ENCODE measurements around the gene C2CD2. TPM values are rescaled to one million over a fixed set of nuclear protein-coding genes. Genes with fewer than 3 reads are reported as not detected.
"Not testable (repeated sequence)": the region's sequence is repeated elsewhere in the genome, so short reads cannot be mapped to it uniquely, and the experiment has no call there.

The C2CD2 gene
- total RNA-seq (2014; rRNA removed; shearing (Covaris generic)): 8.1 and 9.3 TPM in 2 replicates
- polyA plus RNA-seq (2014; cell fraction: nucleus; rRNA removed): 8.2 and 13.7 TPM in 2 replicates

DNA sequence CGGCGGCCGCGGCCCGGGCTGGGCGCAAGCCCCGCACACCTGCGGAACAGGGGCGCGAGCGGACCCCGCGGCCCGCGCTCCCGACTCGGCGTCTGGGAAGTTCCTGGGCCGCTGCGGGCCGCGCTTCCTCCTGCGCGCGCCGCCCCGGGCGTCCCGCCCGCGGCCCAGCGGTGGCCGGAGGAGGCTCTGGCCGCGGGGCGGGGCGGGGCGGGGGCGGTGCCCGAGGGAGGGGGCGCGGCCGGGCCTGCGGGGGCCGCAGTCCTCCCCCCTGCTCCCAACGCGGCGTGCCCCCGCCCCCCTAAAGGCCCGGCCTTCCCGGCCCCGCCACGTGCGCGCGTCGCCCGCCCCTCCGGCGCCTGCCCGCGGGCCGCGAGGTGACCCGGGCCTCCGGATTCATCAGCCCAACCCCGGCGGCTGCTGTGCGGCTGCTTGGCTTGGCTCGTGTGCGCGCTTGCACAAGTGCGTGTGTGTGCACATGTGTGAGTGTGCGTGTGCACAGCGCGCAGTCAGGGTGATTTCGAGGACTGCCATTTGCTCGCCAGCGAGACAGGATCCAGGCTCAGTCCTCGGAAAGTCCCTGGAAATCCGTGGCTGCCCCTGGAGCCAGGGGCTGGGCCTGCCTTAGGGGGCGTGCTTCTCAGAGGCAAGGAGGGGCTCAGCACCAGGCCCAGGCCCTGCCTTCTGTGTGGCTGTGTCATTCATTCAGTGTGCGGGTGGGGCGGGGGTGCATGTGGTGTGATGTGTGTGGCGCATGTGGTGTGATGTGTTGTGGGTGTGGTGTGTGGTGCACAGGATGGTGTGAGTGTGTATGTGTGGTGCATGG lies at the start of gene C2CD2:
Gene C2CD2 (minus strand): TSS at position 188 of the 823 bp plus-strand sequence. CDS start 370 bp downstream, outside the sequence.
- DNase-seq (ENCODE audit: extremely low read depth, low read depth): peak; percentile 41

GRCh38 chr21:42003051-42003461 lies 49.2 kb upstream of the C2CD2 start:
- no peak for DNase-seq (ENCODE audit: extremely low read depth, low read depth)

- no peak for DNase-seq (ENCODE audit: extremely low read depth, low read depth)
Observed at GRCh38 chr21:42002421-42002958, 48.7 kb upstream of the C2CD2 start.

DNA sequence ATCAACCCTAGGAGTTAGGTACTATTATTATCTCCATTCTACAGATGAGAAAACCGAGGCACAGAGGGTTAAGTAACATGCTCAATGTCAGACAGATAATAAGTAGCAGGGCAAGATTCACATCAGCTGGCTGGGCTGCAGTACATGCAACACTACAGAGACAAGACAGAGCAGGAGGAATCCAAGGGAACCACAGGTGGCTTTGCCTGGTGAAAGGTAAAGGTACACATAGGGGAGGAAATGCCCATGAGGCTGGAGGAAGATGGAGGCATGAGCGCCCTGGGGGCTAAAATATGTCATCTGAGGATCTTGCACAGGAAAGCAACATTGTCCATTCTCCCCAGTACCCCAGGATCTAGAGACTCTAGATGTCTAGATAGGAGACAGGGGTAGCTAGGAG lies 48.0 kb upstream of the C2CD2 start:
- DNase-seq (ENCODE audit: extremely low read depth, low read depth): no peak

DNA sequence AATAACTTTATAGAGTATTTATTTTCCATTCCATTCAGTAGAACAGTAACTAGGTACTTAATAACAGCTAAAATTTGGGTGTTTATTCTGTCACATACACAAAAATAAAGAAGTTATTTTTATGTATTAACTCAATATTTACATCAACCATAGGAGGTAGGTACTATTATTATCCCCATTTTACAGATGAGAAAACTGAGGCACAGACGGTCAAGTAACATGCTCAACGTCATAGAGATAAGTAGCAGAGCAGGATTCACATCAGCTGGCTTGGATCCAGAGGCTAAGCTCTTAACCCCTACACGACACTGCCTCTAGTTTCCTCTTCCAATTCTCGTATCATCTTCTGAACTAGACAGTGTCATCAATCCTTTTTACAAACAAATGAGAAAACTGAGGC lies 47.1 kb upstream of the C2CD2 start:
- no peak for DNase-seq (ENCODE audit: extremely low read depth, low read depth)

GRCh38 chr21:41997657-41998056 lies 43.8 kb upstream of the C2CD2 start:
- DNase-seq (ENCODE audit: extremely low read depth, low read depth): no peak

DNA sequence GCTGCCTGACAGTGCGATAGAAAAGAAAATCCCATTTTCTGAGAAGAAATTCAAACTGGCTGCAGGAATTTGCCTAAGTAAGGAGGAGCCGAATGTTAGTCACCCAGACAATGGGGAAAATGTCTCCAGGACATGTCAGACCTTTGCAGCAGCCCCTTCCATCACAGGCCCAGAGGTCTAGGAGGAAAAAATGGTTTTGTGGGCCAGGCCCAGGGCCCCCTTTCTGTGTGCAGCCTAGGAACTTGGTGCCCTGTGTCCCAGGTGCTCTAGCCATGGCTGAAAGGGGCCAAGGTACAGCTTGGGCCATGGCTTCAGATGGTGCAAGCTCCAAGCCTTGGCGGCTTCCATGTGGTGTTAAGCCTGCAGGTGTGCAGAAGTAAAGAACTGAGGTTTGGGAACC lies 41.8 kb upstream of the C2CD2 start:
- DNase-seq (ENCODE audit: extremely low read depth, low read depth): no peak

GRCh38 chr21:41994613-41995012 lies 40.8 kb upstream of the C2CD2 start:
- not testable (repeated sequence) for DNase-seq (ENCODE audit: extremely low read depth, low read depth)

DNA sequence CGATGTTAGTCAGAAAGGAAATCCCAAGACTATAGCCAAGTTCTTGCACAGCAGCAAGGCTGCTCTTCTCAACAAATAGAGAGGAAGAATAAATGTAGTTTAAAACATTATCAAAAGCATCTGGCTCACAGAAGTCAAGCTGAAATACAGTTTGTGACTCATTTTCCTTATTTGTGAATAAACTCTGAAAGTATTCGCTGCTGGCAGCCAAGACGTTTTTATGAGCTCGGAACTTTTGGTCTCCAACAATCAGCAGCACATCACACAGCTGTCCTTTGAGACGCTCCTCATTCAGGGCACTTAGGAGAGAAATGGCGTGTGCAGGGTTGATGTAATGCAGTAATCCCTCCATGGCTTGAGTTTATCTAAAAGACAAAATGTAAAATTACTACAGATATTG lies 39.9 kb upstream of the C2CD2 start:
- DNase-seq (ENCODE audit: extremely low read depth, low read depth): no peak

DNA sequence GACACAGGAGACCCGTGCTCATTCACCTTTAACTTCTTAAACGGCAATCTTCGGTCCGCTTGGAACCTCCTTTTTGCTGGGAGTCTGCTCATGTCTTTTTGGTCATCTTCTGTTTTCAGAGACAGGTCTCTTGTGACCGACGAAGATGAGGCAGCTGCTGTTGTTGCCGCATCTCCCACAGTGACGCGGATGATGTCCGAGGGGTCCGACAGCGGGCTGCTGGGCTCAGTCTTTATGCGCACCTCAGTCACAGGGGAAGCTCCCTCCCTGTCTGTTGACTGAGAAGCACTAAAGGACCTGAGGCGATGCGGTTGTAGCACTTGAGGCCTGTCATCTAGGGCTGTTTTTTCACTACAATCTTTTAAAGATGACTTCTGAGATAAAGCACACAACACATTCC lies 38.8 kb upstream of the C2CD2 start:
- no peak for DNase-seq (ENCODE audit: extremely low read depth, low read depth)

DNA sequence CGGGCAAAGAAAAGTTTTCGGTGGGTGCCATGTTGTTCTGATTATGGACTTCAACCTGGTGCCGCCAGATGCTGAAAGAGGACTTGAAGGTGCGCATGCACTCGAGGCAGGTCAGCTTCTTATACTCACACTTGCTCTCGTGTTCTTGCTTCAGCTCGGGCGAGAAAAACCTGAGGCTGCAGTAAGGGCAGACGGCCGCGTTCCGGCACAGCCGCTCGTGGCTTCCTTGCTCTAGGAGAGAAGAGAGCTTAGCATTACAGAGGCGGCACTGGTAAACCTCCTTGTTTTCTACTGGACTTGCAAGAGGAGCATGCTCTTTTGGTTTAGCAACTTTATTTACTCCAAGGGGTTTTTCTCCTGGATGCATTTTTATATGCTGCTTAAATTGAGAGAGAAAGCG lies 37.8 kb upstream of the C2CD2 start:
- no peak for DNase-seq (ENCODE audit: extremely low read depth, low read depth)

GRCh38 chr21:41989698-41990097 lies 35.9 kb upstream of the C2CD2 start:
- DNase-seq (ENCODE audit: extremely low read depth, low read depth): no peak

GRCh38 chr21:41987310-41987709 lies 33.5 kb upstream of the C2CD2 start:
- DNase-seq (ENCODE audit: extremely low read depth, low read depth): no peak

GRCh38 chr21:41985662-41986416 lies 32.0 kb upstream of the C2CD2 start:
- no peak for DNase-seq (ENCODE audit: extremely low read depth, low read depth)

- DNase-seq (ENCODE audit: extremely low read depth, low read depth): no peak
Observed at GRCh38 chr21:41983229-41983628, 29.4 kb upstream of the C2CD2 start.

DNA sequence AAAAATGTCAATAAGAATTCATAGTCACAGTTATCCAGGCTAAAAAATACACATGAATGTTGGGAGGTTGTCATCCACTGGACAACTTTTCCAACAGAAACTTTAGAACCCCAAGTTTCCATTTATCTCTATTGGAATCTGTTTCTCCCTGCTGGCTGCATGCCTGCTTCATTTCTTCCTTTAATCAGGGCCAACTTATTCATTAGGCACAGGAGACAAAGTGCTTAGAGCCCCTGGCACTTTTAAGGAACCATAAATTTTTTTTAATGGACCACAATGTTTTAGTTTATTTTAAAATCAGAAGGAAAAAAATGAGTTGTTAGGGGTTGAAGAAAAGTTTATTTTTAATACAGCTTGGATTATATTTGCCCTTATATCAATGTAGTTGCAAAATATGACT lies 26.7 kb upstream of the C2CD2 start:
- DNase-seq (ENCODE audit: extremely low read depth, low read depth): no peak

- no peak for DNase-seq (ENCODE audit: extremely low read depth, low read depth)
Observed at GRCh38 chr21:41979751-41980369, 26.0 kb upstream of the C2CD2 start.

DNA sequence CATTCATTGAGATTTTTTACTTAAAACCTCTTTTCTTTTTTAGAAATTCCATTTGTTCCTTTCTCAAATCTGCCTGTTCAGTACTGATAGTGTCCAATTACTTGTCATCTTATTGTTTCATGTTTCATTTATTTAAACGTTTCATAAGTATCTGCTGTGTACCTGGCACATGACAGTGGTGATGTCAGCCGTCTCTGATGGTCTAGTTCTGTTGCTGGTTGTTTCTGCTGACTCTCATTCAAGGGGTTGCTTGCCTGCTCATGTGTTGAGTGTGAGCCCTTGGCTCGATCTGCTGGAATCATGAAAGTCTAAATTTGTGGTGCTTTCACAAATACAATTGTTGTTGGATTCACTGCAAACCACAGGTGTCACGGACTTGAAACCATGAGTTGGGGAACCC lies 25.5 kb upstream of the C2CD2 start:
- DNase-seq (ENCODE audit: extremely low read depth, low read depth): no peak

GRCh38 chr21:41977034-41977950 lies 23.5 kb upstream of the C2CD2 start:
- no peak for DNase-seq (ENCODE audit: extremely low read depth, low read depth)

GRCh38 chr21:41976611-41977010 lies 22.8 kb upstream of the C2CD2 start:
- no peak for DNase-seq (ENCODE audit: extremely low read depth, low read depth)

Measured in NCI-H460 (cell line).